Upper lobe of left lung (tissue), 6 donors: Measurements from ENCODE around the gene RALGAPB. TPM values are rescaled to one million over a fixed set of nuclear protein-coding genes. Genes with fewer than 3 reads are reported as not detected.

Experiments
- ATAC-seq, 2 donors: fragments of 200-7000 bp; cut with Tn5 transposase; one replicate each; pipeline ENCODE4 v1.9.1; 2022; ENCODE audit warnings: mild to moderate bottlenecking in 2 of 2, moderate library complexity in 2 of 2; ENCODE audit not compliant: low FRiP score in 2 of 2
- DNase-seq, 2 donors: peaks; one replicate each; pipeline ENCODE4 v3.0.0-alpha.2; 2019 to 2020
- H3K27ac ChIP-seq, 4 donors: fragments of 200-600 bp; sonication (generic); one replicate each; pipeline ENCODE4 v1.5.1; 2016 to 2019
- H3K27me3 ChIP-seq, 4 donors: fragments of 200-600 bp; sonication (generic); one replicate each; pipeline ENCODE4 v1.5.1; 2017 to 2019
- H3K36me3 ChIP-seq, 4 donors: fragments of 200-600 bp; sonication (generic); one replicate each; pipeline ENCODE4 v1.5.1; 2016 to 2019
- H3K4me1 ChIP-seq, 4 donors: fragments of 200-600 bp; sonication (generic); one replicate each; pipeline ENCODE4 v1.5.1; 2018 to 2019
- H3K4me3 ChIP-seq, 4 donors: fragments of 200-600 bp; sonication (generic); one replicate each; pipeline ENCODE4 v1.5.1; 2017 to 2019; ENCODE audit warnings: mild to moderate bottlenecking in 2 of 4, moderate library complexity in 1 of 4
- H3K9me3 ChIP-seq, 4 donors: fragments of 200-600 bp; sonication (generic); one replicate each; pipeline ENCODE4 v1.5.1; 2018 to 2019
- EP300 ChIP-seq, 4 donors: sonication (generic); formaldehyde crosslinking; IDR thresholded peaks; one replicate each; pipeline ENCODE4 v1.5.1; 2017; ENCODE audit warnings: antibody characterized with exemption in 4 of 4, control low read depth in 2 of 4
- POLR2A ChIP-seq, 4 donors: fragments of 450-650 bp; IDR thresholded peaks; one replicate each; pipeline ENCODE4 v1.5.1; 2016 to 2017; ENCODE audit warnings: antibody characterized with exemption in 4 of 4, mild to moderate bottlenecking in 2 of 4
- POLR2AphosphoS5 ChIP-seq, 2 donors: sonication (generic); formaldehyde crosslinking; IDR thresholded peaks; one replicate each; pipeline ENCODE4 v1.5.1; 2017; ENCODE audit warnings: antibody characterized with exemption in 2 of 2
- WGBS, 2 donors: methylation state at CpG; one replicate each; pipeline ENCODE4 v1.1.5; 2017 to 2018; 5-methylcytosine and 5-hydroxymethylcytosine counted together
- total RNA-seq, 6 donors: library from RNA; depleted of rRNA in 4 of 6; stranded (reverse); fragments of >200 nt in 4 of 6; gene quantifications; one replicate each; pipeline versions ENCODE4 v1.1.0 to v1.2.1, GENCODE V29; 2016 to 2021
- TF ChIP-seq, protein P1 (sequence below), 6 experiments: fragments of 450-650 bp in 4 of 6; fragments of 200-600 bp in 2 of 6; sonication (generic) in 2 of 6; IDR thresholded peaks; one replicate each; pipeline ENCODE4 v1.5.1; 2016 to 2019; ENCODE audit warnings: antibody characterized with exemption in 6 of 6
- donor health status: DM: no; HTN: no; CAD: no; lungs with moderate emphysema.
- donor health status: DM: no; HTN: yes; CAD: no; lungs with severe emphysema.

RALGAPB gene
- total RNA-seq, 6 donors from 2014 or later: 27.0 to 76.5 (median 32.1) TPM

DNA sequence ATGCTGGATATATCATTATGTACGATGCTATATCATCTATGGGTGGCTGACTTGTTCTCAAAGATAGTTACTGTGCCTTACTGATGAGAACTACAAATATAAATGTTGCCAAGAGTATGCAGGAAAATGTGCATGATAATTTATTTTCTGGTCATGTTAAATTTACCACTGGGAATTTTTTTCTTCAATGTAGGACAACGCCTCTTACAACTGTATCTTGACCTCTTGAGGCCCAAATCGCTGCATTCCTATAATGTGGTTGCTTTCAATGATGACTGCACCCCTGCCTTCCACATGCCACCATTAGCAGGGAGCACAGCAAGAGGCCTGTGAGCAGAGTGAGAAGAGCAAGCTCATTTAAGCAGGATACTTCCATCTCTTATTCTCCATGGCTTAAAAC lies 5.7 kb upstream of the RALGAPB start:
- Histone ChIP-seq H3K36me3 (no peaks in the 10 kb centered on the region), H3K9me3 (no peaks in the 10 kb centered on the region), H3K27me3 (no peaks in the 10 kb centered on the region), H3K27ac (no peak overlapping the region), H3K4me3 (no peak overlapping the region), H3K4me1 (peaks cover 0 to 6% (median 3%) of the 10 kb centered on the region in 4 donors)
- no peak for TF ChIP-seq POLR2A (IDR thresholded peaks at IDR 0.05)
- no peak for TF ChIP-seq POLR2AphosphoS5 (IDR thresholded peaks at IDR 0.05)
- TF ChIP-seq, protein P1, sequence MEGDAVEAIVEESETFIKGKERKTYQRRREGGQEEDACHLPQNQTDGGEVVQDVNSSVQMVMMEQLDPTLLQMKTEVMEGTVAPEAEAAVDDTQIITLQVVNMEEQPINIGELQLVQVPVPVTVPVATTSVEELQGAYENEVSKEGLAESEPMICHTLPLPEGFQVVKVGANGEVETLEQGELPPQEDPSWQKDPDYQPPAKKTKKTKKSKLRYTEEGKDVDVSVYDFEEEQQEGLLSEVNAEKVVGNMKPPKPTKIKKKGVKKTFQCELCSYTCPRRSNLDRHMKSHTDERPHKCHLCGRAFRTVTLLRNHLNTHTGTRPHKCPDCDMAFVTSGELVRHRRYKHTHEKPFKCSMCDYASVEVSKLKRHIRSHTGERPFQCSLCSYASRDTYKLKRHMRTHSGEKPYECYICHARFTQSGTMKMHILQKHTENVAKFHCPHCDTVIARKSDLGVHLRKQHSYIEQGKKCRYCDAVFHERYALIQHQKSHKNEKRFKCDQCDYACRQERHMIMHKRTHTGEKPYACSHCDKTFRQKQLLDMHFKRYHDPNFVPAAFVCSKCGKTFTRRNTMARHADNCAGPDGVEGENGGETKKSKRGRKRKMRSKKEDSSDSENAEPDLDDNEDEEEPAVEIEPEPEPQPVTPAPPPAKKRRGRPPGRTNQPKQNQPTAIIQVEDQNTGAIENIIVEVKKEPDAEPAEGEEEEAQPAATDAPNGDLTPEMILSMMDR (IDR thresholded peaks at IDR 0.05): no peak
- TF ChIP-seq EP300 (IDR thresholded peaks at IDR 0.05): no peak
- WGBS, 2 donors: 87 to 91% methylated on average over 3 of the region's 3 CpGs
- no peak for ATAC-seq
- no peak for DNase-seq

DNA sequence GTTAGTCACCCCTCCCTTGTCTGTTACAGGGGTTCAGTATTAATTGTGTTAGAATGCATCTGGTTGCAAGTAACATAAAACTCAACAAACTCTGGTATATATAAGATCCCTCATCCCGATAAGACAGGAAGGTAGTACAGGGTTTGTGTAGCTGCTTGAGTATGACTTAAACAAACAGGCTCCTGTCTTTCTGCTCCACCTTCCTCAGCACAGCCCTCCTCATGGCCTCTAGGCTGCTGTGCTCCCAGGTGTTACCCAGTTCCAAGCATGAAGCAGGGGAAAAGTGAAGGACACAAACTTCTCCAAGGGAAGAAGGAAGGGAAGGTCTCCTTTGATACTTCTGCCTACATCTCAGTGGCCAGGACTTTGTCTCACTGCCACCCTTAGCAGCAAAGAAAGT lies 1.4 kb upstream of the RALGAPB start:
- H3K4me1 ChIP-seq: peaks cover 18 to 41% (median 21%) of the 10 kb centered on the region in 4 donors

DNA sequence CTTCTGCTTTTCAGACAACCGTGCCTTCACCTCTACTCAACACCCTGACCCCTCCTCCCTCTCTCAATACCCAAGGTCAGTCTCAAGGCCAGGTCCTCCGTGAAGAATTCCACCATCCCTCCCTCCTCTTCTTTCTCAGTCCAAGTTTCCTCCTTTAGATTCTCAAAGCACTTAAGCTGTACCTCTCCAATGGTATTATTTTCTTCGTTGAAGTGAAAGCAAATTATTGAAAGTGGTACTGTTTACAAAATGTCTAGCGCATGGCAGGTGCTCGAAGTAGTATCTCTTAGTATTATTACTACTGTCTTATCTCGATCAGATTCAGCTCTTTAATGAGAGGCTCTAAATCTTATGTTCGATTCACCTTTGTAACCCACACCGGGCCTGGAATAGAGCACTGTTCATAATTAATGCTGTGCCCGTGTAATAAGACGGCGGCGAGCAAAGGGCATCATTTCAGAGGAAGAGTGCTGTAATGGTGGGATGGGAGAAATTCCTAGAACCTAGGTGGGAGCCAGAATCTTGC lies 593 bp upstream of the RALGAPB start:
- Histone ChIP-seq H3K4me3 (peak overlapping the region; percentile 28 to 99 (median 90)), H3K27me3 (no peaks in the 10 kb centered on the region), H3K4me1 (peaks cover 19 to 46% (median 24%) of the 10 kb centered on the region in 4 donors), H3K36me3 (no peaks in the 10 kb centered on the region), H3K27ac (peak overlapping the region; percentile 73 to 97 (median 88)), H3K9me3 (no peaks in the 10 kb centered on the region)
- peak in 1 of 4 donors; percentile 12 for TF ChIP-seq POLR2A (IDR thresholded peaks at IDR 0.05)
- TF ChIP-seq POLR2AphosphoS5 (IDR thresholded peaks at IDR 0.05): no peak
- no peak for DNase-seq
- WGBS, 2 donors: 22 to 27% methylated on average over 12 of the region's 12 CpGs
- peak in 1 of 2 donors; percentile 3 for ATAC-seq

More for the DNA sequence above, 1.4 kb upstream of the RALGAPB start:
- H3K36me3 ChIP-seq: no peaks in the 10 kb centered on the region
- H3K4me3 ChIP-seq: no peak overlapping the region
- TF ChIP-seq EP300 (IDR thresholded peaks at IDR 0.05) (no peak), POLR2A (IDR thresholded peaks at IDR 0.05) (no peak), POLR2AphosphoS5 (IDR thresholded peaks at IDR 0.05) (no peak)
- TF ChIP-seq, protein P1 (IDR thresholded peaks at IDR 0.05): no peak
- no peak for DNase-seq
- H3K27me3 ChIP-seq: no peaks in the 10 kb centered on the region
- 32 to 39% methylated on average over 1 of the region's 1 CpG for WGBS, 2 donors
- H3K9me3 ChIP-seq: no peaks in the 10 kb centered on the region
- ATAC-seq: no peak
- peak overlapping the region; percentile 34 to 97 (median 88) for H3K27ac ChIP-seq

DNA sequence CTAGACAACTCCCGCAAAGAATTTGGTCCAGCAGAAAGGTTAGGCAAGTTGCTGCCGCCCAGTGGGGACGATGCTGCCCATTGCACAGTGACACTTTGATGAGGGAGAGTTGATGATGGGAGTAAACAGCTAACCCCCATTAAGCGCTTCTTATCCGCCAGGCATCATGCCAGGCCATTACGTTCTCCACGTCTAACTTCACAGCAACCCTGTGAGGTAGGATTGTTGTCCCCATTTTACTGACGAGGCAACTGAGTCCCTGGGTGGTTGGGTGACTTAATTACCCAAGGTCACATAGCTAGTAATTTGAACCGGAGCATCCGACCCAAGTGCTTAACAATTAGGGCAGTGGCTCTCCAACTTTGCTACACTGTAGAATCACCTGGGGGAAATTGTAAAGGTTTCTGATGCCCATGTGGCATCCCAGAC lies 738 bp downstream of the RALGAPB start:
- WGBS, 2 donors: 21 to 24% methylated on average over 3 to 10 of the region's 10 CpGs
- H3K27me3 ChIP-seq: no peaks in the 10 kb centered on the region
- ATAC-seq (no peak), DNase-seq (no peak)
- H3K9me3 ChIP-seq: no peaks in the 10 kb centered on the region
- TF ChIP-seq EP300 (IDR thresholded peaks at IDR 0.05) (no peak), POLR2AphosphoS5 (IDR thresholded peaks at IDR 0.05) (no peak), POLR2A (IDR thresholded peaks at IDR 0.05) (no peak)
- TF ChIP-seq, protein P1 (IDR thresholded peaks at IDR 0.05): no peak
- H3K36me3 ChIP-seq: no peaks in the 10 kb centered on the region
- H3K27ac ChIP-seq: peak overlapping the region; percentile 85 to 97 (median 90)
- peaks cover 19 to 46% (median 25%) of the 10 kb centered on the region in 4 donors for H3K4me1 ChIP-seq
- H3K4me3 ChIP-seq: peak overlapping the region; percentile 73 to 99 (median 90)

DNA sequence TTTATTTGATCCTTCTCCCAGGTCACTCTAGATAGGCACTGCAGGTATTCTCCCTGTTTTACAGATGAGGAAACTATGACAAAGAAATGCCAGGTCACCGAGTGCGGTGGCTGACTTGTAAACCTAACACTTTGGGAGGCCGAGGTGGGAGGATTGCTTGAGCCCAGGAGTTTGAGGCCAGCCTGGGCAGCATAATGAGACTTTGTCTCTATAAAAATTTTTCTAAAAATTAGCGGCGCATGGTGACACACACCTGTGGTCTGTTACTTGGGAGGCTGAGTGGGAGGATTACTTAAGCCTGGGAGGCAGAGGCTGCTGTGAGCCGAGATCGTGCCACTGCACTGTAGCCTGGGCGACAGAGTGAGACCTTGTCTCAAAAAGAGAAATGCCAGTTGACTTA lies 5.1 kb downstream of the RALGAPB start:
- peaks cover 15 to 37% (median 24%) of the 10 kb centered on the region in 4 donors for H3K4me1 ChIP-seq
- no peaks in the 10 kb centered on the region for H3K27me3 ChIP-seq
- peaks cover 0 to 8% (median under 1%) of the 10 kb centered on the region in 4 donors for H3K36me3 ChIP-seq
- 97 to 99% methylated on average over 8 of the region's 8 CpGs for WGBS, 2 donors
- H3K9me3 ChIP-seq: no peaks in the 10 kb centered on the region
- DNase-seq (no peak), ATAC-seq (no peak)
- H3K27ac ChIP-seq: no peak overlapping the region
- TF ChIP-seq POLR2AphosphoS5 (IDR thresholded peaks at IDR 0.05): no peak
- TF ChIP-seq POLR2A (IDR thresholded peaks at IDR 0.05): no peak
- TF ChIP-seq EP300 (IDR thresholded peaks at IDR 0.05): no peak
- TF ChIP-seq, protein P1 (IDR thresholded peaks at IDR 0.05): no peak
- H3K4me3 ChIP-seq: no peak overlapping the region
